Measurements from ENCODE around the gene SIX1. TPM values are rescaled to one million over a fixed set of nuclear protein-coding genes. Genes with fewer than 3 reads are reported as not detected.

Gene SIX1
- polyA plus RNA-seq, 2 of the 4 experiments (the other 2 are of a cell fraction) = 4.4 to 7.2 TPM

DNA sequence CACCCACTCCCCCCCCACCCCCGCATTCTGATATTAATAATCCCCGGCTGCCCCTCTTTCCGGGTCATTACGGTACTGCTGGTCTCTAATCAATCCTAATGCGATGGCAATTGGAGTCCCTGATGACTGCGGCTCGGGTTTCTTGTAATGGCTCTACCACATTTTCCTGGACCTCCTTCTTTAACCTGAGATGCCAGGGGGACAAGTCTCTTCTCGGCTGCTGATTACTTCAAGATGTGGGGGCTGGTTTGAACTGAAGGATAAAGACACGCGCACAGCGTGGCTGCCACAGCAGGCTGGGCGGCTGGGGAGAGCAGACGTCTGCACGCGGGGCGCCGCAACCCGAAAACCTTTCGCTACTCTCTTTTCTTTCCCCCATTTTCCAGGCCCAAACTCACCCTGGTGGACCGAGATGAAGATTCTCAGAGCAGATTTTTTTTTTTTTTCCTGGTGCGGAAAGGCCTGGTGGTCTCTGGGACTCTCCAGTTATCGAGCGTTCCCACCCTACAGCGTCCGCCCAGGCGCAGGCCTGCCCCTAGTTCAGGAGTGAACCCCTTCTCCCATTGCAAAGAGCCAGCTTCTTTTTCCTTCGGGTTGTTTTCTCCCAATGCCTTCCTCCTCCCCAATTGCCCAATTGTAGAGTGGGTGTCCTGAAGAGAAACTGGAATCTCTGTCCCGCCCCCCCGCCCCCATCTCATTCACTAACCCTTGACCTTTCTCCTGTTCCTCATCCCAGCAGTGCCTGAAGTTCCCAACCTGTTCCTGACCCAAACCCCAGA is 6.0 kb upstream of the SIX1 start (continued):
- TF ChIP-seq FOXS1 (CRISPR knock-in tag; IDR thresholded peaks at IDR 0.05) = no peak
- TF ChIP-seq, protein P1, sequence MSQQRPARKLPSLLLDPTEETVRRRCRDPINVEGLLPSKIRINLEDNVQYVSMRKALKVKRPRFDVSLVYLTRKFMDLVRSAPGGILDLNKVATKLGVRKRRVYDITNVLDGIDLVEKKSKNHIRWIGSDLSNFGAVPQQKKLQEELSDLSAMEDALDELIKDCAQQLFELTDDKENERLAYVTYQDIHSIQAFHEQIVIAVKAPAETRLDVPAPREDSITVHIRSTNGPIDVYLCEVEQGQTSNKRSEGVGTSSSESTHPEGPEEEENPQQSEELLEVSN (IDR thresholded peaks at IDR 0.05; ENCODE audit: borderline replicate concordance, low read depth) = no peak
- no peak for TF ChIP-seq EP300 (IDR thresholded peaks at IDR 0.05)
- TF ChIP-seq ZFP36 (IDR thresholded peaks at IDR 0.05; ENCODE audit: borderline replicate concordance, partially characterized antibody) = no peak

DNA sequence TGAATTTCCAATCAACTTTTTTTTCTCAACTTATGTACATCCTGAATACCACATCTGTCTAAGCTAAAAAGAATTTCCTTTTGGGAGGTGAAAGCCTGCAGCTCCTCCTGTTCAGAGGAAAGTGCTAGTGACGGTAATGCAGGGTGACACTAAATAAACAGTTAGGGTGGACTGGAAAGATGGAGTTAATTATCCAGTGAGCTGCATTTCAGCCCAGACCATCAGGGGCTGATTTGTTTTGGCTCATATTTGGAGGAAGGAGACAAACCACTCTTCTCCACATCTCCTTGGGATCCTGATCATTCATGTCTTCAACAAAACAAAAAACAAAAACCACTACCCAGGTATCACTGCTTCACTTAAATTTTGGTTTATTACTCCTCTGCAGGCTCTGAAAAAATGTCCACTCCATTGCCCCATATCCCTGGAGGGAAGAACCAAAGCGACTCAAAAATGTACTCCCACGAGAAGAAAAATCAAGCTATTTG is 5.1 kb upstream of the SIX1 start:
- FAIRE-seq (no peak), ATAC-seq (no peak), DNase-seq (ENCODE audit: low read depth in 1 of 2, low spot score in 1 of 2) (no peak)
- TF ChIP-seq HEYL (CRISPR knock-in tag; IDR thresholded peaks at IDR 0.05) = no peak
- Histone ChIP-seq H3K4me1 (peaks cover 15% of the 10 kb centered on the region; the same call in 2 of the 3 replicates), H3K27ac (no peak overlapping the region), H3K4me3 (no peak overlapping the region), H3K4me2 (no peak overlapping the region), H3K9me3 (no peaks in the 10 kb centered on the region)
- ChIA-PET CTCF (no interaction called here), POLR2A (no interaction called here)
- 82% methylated on average over 3 of the region's 3 CpGs for WGBS (ENCODE audit: missing lambda C conversion rate)

DNA sequence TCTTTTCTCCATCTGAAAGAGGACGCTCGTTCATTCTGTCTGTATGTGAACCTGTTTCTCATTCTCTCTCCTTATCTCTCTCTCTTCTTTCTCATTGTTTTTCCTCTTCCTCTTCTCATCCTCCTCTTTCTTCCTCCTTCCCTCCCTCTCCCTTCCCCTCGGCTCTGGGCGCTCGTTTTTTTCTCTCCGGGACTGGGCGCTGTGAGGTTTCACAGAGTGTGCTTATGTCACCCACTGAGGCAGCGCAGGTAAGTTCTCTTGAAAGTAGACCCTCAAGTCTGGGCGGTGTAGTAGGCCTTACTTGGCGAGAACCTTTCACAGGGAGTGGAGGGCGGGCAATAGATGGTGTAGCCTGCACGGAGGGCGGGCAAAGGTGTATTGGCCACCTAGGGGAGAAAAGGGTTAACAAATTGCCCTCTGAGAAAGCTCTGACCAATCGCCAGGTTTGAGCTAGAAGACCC is 4.5 kb upstream of the SIX1 start:
- no peak for FAIRE-seq
- Histone ChIP-seq H3K9me3 (no peaks in the 10 kb centered on the region), H3K27ac (no peak overlapping the region), H3K4me3 (no peak overlapping the region), H3K4me1 (peaks cover 9% of the 10 kb centered on the region; the same call in 2 of the 3 replicates), H3K4me2 (no peak overlapping the region)
- no peak for DNase-seq (ENCODE audit: low read depth in 1 of 2, low spot score in 1 of 2)
- CTCF ChIA-PET = interaction anchor here (1.2 kb wide), 1 partner anchor 29 kb away, joined by 4 read pairs; no protein-coding TSS in a partner anchor
- ATAC-seq = no peak
- no peak for TF ChIP-seq MAFK (IDR thresholded peaks at IDR 0.05; ENCODE audit: partially characterized antibody)
- no peak for TF ChIP-seq FOXS1 (CRISPR knock-in tag; IDR thresholded peaks at IDR 0.05)
- TF ChIP-seq, protein P2, sequence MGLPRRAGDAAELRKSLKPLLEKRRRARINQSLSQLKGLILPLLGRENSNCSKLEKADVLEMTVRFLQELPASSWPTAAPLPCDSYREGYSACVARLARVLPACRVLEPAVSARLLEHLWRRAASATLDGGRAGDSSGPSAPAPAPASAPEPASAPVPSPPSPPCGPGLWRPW (IDR thresholded peaks at IDR 0.05) = no peak
- no peak for TF ChIP-seq FOSB (CRISPR knock-in tag; IDR thresholded peaks at IDR 0.05)
- no peak for TF ChIP-seq EHMT2 (IDR thresholded peaks at IDR 0.05; ENCODE audit: low read depth)
- 78% methylated on average over 14 of the region's 14 CpGs for WGBS (ENCODE audit: missing lambda C conversion rate)
- POLR2A ChIA-PET = no interaction called here

GRCh38 chr14:60652674-60653651 is 3.7 kb upstream of the SIX1 start:
- TF ChIP-seq RARB (CRISPR knock-in tag; IDR thresholded peaks at IDR 0.05) (no peak), CEBPB (IDR thresholded peaks at IDR 0.05) (no peak), REST (IDR thresholded peaks at IDR 0.05) (no peak), CBX8 (IDR thresholded peaks at IDR 0.05) (no peak), PHF8 (IDR thresholded peaks at IDR 0.05; ENCODE audit: borderline replicate concordance, low read depth) (no peak), SREBF2 (IDR thresholded peaks at IDR 0.05) (no peak), NFE2L2 (conservative IDR thresholded peaks at IDR 0.05; ENCODE audit: low read length) (no peak), HOXB13 (CRISPR knock-in tag; IDR thresholded peaks at IDR 0.05; ENCODE audit: low read depth) (no peak), ELK1 (IDR thresholded peaks at IDR 0.05; ENCODE audit: low read depth, low read length) (no peak), KDM5A (IDR thresholded peaks at IDR 0.05) (no peak)
- TF ChIP-seq, protein P3, sequence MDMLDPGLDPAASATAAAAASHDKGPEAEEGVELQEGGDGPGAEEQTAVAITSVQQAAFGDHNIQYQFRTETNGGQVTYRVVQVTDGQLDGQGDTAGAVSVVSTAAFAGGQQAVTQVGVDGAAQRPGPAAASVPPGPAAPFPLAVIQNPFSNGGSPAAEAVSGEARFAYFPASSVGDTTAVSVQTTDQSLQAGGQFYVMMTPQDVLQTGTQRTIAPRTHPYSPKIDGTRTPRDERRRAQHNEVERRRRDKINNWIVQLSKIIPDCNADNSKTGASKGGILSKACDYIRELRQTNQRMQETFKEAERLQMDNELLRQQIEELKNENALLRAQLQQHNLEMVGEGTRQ (IDR thresholded peaks at IDR 0.05) = no peak
- ATAC-seq = no peak
- no peak overlapping the region for H3K4me3 ChIP-seq
- CTCF ChIA-PET = interaction anchor here (1.2 kb wide), 1 partner anchor 28 kb away, joined by 4 read pairs; no protein-coding TSS in a partner anchor
- DNase-seq (ENCODE audit: low read depth in 1 of 2, low spot score in 1 of 2) = no peak
- no peaks in the 10 kb centered on the region for H3K9me3 ChIP-seq
- 67% methylated on average over 44 of the region's 50 CpGs for WGBS (ENCODE audit: missing lambda C conversion rate)
- no peak for FAIRE-seq
- H3K4me1 ChIP-seq = peaks cover 5% of the 10 kb centered on the region; the same call in 1 of the 3 replicates
- no peak overlapping the region for H3K4me2 ChIP-seq
- POLR2A ChIA-PET = no interaction called here
- no peak overlapping the region for H3K27ac ChIP-seq

Data from A549 (cell line).